Measurements from ENCODE around the gene NGLY1. TPM values are rescaled to one million over a fixed set of nuclear protein-coding genes. Genes with fewer than 3 reads are reported as not detected.
A peak's percentile ranks its signal among the peaks of the same experiment; 100 is the strongest.

The NGLY1 gene
- total RNA-seq, 2 donors from 2014 or later, result 22.6 to 28.9 TPM

GRCh38 chr3:25789209-25789595 lies 6.0 kb upstream of the NGLY1 start:
- intact Hi-C loops (cut with DNase I), result no loop called here
- no peak for DNase-seq (ENCODE audit: low spot score)

- no peak for DNase-seq (ENCODE audit: low spot score)
- intact Hi-C loops (cut with DNase I), result no loop called here
These were observed 4.4 kb upstream of the NGLY1 start for GRCh38 chr3:25787689-25788088.

GRCh38 chr3:25785826-25786225 lies 2.6 kb upstream of the NGLY1 start:
- DNase-seq (ENCODE audit: low spot score), result no peak
- intact Hi-C loops (cut with DNase I), result no loop called here

- no peak for DNase-seq (ENCODE audit: low spot score)
- intact Hi-C loops (cut with DNase I), result no loop called here
These were observed 1.7 kb upstream of the NGLY1 start for GRCh38 chr3:25784971-25785370.

- intact Hi-C loops (cut with DNase I), result no loop called here
- DNase-seq (ENCODE audit: low spot score), result peak; percentile 88
These were observed 644 bp upstream of the NGLY1 start for GRCh38 chr3:25783661-25784512.

- intact Hi-C loops (cut with DNase I), result no loop called here
- DNase-seq (ENCODE audit: low spot score), result no peak
These were observed 656 bp downstream of the NGLY1 start for GRCh38 chr3:25782636-25782937.

GRCh38 chr3:25781758-25782594 lies 1.3 kb downstream of the NGLY1 start:
- no peak for DNase-seq (ENCODE audit: low spot score)
- intact Hi-C loops (cut with DNase I), result no loop called here

- intact Hi-C loops (cut with DNase I), result no loop called here
- no peak for DNase-seq (ENCODE audit: low spot score)
These were observed 2.0 kb downstream of the NGLY1 start for GRCh38 chr3:25781145-25781757.

- intact Hi-C loops (cut with DNase I), result no loop called here
- no peak for DNase-seq (ENCODE audit: low spot score)
These were observed 2.6 kb downstream of the NGLY1 start for GRCh38 chr3:25780618-25781017.

- DNase-seq (ENCODE audit: low spot score), result no peak
- intact Hi-C loops (cut with DNase I), result no loop called here
These were observed 7.3 kb downstream of the NGLY1 start for GRCh38 chr3:25775936-25776335.

- DNase-seq (ENCODE audit: low spot score), result no peak
- intact Hi-C loops (cut with DNase I), result no loop called here
These were observed 14.4 kb downstream of the NGLY1 start for GRCh38 chr3:25768851-25769250.

GRCh38 chr3:25751725-25752124 lies 31.5 kb downstream of the NGLY1 start:
- intact Hi-C loops (cut with DNase I), result no loop called here
- DNase-seq (ENCODE audit: low spot score), result no peak

GRCh38 chr3:25751048-25751447 lies 32.2 kb downstream of the NGLY1 start:
- DNase-seq (ENCODE audit: low spot score), result no peak
- intact Hi-C loops (cut with DNase I), result no loop called here

GRCh38 chr3:25749031-25749581 lies 34.1 kb downstream of the NGLY1 start:
- intact Hi-C loops (cut with DNase I), result no loop called here
- DNase-seq (ENCODE audit: low spot score), result no peak

- intact Hi-C loops (cut with DNase I), result no loop called here
- no peak for DNase-seq (ENCODE audit: low spot score)
These were observed 35.1 kb downstream of the NGLY1 start for GRCh38 chr3:25748189-25748588.

- no peak for DNase-seq (ENCODE audit: low spot score)
- intact Hi-C loops (cut with DNase I), result no loop called here
These were observed 36.2 kb downstream of the NGLY1 start for GRCh38 chr3:25747033-25747432.

GRCh38 chr3:25744470-25744869 lies 38.8 kb downstream of the NGLY1 start:
- no peak for DNase-seq (ENCODE audit: low spot score)

GRCh38 chr3:25728101-25728500 lies 55.1 kb downstream of the NGLY1 start:
- intact Hi-C loops (cut with DNase I), result no loop called here
- no peak for DNase-seq (ENCODE audit: low spot score)

More at GRCh38 chr3:25744470-25744869, 38.8 kb downstream of the NGLY1 start:
- intact Hi-C loops (cut with DNase I), result no loop called here

- no peak for DNase-seq (ENCODE audit: low spot score)
- intact Hi-C loops (cut with DNase I), result no loop called here
These were observed 55.9 kb downstream of the NGLY1 start for GRCh38 chr3:25727316-25727715.

GRCh38 chr3:25725810-25726209 lies 57.4 kb downstream of the NGLY1 start:
- no peak for DNase-seq (ENCODE audit: low spot score)
- intact Hi-C loops (cut with DNase I), result no loop called here
